Measurements from ENCODE around the gene CCDC50.

CCDC50 gene

DNA sequence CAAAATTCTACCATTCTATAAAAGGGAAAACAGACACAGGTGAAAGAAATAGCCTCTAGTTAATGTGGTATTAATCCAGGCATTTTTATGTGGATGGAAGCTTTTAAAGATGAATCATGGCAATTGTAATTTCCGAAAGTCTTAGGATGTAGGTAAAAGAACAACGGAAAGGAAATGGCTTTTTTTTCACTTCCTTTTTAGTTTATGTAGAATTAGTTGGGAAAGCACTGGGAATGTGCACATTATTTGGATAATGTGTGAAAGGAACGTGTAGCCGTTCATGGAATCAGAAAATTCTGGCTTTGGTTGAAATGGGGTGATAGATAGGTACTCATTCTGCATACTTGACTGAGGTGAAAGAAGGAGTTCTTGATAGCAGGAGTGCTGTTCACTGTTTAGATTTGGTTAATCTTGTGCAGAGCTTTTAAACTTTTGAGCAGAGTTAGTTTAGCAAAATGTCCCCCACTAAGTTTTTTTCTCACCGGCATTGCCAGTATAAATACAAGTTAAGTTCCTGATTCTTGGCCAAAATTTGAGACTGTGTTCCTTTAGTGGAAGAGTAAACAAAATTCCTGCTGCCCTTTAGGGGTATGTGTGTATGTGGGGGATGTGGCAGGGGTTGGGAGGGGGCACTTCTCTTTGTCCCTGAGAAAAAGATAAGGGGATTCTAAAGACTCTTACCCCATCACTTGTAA is 21.3 kb downstream of the CCDC50 start:
- H3K4me3 ChIP-seq (ENCODE audit: control insufficient read depth, low read depth, low read length), result no peak overlapping the region
- TF ChIP-seq, protein P1, sequence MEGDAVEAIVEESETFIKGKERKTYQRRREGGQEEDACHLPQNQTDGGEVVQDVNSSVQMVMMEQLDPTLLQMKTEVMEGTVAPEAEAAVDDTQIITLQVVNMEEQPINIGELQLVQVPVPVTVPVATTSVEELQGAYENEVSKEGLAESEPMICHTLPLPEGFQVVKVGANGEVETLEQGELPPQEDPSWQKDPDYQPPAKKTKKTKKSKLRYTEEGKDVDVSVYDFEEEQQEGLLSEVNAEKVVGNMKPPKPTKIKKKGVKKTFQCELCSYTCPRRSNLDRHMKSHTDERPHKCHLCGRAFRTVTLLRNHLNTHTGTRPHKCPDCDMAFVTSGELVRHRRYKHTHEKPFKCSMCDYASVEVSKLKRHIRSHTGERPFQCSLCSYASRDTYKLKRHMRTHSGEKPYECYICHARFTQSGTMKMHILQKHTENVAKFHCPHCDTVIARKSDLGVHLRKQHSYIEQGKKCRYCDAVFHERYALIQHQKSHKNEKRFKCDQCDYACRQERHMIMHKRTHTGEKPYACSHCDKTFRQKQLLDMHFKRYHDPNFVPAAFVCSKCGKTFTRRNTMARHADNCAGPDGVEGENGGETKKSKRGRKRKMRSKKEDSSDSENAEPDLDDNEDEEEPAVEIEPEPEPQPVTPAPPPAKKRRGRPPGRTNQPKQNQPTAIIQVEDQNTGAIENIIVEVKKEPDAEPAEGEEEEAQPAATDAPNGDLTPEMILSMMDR (IDR thresholded peaks at IDR 0.05; ENCODE audit: control insufficient read depth, insufficient read depth, low read depth, low read length, missing control alignments), result no peak
- no peak for DNase-seq (ENCODE audit: low read depth)

DNA sequence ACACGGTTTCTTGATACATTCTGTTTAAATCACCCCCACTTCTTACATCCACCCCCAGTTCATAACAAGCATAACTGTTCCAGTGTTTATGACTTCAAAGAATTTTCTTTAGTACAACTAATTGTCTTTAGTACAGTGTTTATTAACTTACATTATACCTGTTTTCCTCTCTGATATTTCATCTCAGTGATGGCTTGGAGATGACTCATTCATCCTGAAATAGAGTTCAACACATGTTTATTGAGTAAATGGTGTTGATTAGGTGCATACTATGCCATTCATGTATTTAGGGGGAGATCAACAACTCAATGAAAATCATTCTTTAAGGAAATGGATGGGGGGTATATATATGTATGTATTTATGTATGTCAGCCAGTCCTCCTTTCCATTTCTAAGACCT is 22.8 kb downstream of the CCDC50 start:
- no peak overlapping the region for H3K4me3 ChIP-seq (ENCODE audit: control insufficient read depth, low read depth, low read length)
- DNase-seq (ENCODE audit: low read depth), result no peak
- TF ChIP-seq, protein P1 (IDR thresholded peaks at IDR 0.05; ENCODE audit: control insufficient read depth, insufficient read depth, low read depth, low read length, missing control alignments), result no peak

DNA sequence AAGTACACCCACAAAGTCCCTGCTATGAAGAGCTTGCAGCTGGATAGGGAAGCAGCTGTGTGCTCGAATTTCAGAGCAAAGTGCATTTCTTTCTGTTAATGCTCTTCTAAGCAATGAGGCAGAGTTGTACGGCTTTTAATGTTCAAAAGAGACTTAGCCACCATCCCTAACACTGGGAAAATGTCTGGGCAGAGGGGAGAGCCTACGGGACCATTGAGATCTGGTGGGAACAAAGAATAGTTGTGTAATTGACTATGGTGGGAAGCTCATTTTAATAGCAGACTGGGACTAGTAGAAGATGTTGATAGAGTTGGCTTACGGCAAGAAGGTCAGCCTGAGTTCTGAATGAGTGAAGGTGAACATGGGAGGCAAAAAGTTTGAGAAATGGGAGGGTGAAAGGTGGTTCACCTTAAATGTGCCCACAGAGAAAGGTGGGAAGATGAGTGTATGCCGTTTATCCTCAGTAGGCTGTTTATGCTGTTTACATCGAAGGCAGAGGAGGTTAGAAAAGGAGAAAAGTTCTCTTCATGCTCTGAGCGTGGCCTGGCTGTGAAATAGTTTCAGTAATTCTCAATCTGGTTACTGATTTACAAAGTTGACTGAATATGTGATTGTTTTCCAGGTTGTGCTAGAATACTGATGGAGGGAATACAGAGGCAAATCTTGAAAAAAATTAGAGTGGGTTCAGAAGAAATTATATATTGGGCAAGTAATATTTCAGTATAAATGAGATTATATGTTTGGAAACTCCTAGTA is 24.0 kb downstream of the CCDC50 start:
- no peak for DNase-seq (ENCODE audit: low read depth)
- H3K4me3 ChIP-seq (ENCODE audit: control insufficient read depth, low read depth, low read length), result no peak overlapping the region
- TF ChIP-seq, protein P1 (IDR thresholded peaks at IDR 0.05; ENCODE audit: control insufficient read depth, insufficient read depth, low read depth, low read length, missing control alignments), result no peak

DNA sequence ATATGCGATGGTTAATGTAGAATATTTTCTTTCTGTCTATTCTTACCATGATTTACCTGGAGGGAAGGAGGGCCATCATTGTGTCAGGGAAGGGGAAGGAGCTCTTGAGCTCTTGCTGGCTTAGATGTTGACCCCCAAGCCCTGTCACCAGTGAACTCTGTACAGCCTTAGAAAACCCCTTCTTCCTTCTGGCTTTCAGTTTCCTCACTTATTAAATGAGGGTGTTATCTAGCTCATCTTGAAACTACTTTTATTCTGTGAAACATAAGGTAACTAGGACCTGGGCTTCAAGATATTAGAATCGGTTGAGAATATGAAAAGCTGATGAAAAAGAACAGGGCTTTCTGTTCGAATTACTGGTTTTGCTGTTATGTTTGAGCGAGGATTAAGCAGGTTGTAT is 26.2 kb downstream of the CCDC50 start:
- H3K4me3 ChIP-seq (ENCODE audit: control insufficient read depth, low read depth, low read length), result no peak overlapping the region
- TF ChIP-seq, protein P1 (IDR thresholded peaks at IDR 0.05; ENCODE audit: control insufficient read depth, insufficient read depth, low read depth, low read length, missing control alignments), result no peak
- DNase-seq (ENCODE audit: low read depth), result no peak

DNA sequence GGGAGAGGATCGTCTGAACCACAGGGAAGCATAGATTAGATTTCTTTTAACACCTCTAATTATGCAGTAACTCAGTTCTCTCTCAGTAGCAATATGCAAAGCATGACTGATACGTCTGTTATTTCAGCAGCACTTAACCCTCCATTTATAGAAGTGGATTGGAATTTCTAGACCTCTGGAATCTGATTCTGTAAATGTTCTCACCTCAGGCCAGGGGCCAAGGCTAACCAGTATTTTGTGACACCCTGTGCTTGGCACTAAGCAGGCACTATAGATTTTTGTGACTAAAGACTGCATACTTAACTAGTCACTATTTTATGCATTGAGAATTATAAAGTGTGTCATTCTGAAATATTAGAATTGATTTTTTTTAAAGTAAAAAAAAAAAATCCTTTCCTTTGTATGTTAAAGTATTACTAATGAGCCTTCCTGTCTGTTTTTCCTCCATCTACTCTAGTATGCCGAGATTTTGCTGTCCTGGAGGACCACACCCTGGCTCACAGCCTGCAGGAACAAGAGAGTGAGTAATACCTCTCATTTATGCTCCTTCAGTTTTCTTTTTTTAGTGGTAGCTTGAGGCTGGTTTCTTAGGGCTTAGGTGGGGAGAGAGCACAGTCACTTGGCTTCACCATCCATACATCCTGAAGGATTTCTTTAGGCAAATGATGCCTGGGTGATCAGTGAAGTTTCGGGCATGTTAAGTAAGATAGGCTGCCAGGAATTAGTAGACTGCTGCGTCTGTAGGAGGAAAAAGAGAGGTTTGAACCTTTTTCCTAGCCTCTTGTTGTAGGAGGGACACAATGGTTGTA is 27.6 kb downstream of the CCDC50 start:
- TF ChIP-seq, protein P1 (IDR thresholded peaks at IDR 0.05; ENCODE audit: control insufficient read depth, insufficient read depth, low read depth, low read length, missing control alignments), result no peak
- no peak overlapping the region for H3K4me3 ChIP-seq (ENCODE audit: control insufficient read depth, low read depth, low read length)
- no peak for DNase-seq (ENCODE audit: low read depth)

DNA sequence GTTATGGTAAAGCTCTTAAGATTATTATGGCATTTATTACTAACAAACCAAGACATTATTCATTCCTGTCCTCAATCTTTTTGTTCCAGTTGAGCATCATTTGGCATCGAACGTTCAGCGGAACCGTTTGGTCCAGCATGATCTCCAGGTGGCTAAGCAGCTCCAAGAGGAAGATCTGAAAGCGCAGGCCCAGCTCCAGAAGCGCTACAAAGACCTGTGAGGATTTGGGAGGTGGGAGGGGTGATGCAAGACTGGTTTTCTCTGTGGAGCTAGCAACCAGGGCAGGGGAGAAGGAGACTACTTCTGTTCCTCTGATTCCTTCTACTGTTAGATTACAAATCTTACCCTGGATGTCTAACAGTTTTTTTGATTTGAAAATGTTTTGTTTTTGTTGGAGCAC is 28.7 kb downstream of the CCDC50 start:
- no peak for DNase-seq (ENCODE audit: low read depth)
- H3K4me3 ChIP-seq (ENCODE audit: control insufficient read depth, low read depth, low read length), result no peak overlapping the region
- TF ChIP-seq, protein P1 (IDR thresholded peaks at IDR 0.05; ENCODE audit: control insufficient read depth, insufficient read depth, low read depth, low read length, missing control alignments), result no peak
